GM19099 (cell line): ENCODE results near the gene ANKS3.

Experiments
- POLR2A ChIP-seq: IDR thresholded peaks from 3 replicates; pipeline ENCODE4 v1.6.1; 2011; ENCODE audit warnings: low read depth; ENCODE audit not compliant: insufficient read length; ENCODE audit errors: extremely low read depth

ANKS3 gene

DNA sequence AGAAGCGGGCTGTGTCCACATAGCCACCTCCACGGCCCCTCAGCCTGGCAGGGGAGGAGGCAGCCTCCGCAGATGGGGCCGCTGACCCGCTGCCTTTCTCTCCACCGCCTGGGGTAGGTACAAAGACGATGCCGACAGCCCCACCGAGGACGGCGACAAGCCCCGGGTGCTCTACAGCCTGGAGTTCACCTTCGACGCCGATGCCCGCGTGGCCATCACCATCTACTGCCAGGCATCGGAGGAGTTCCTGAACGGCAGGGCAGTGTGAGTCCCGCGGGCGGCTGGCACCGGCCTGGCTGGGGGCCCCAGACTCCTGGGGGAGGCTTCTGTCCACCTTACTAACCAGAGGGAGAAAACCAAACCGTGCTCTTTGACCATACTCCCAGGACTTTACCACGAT lies 81.5 kb downstream of the ANKS3 start:
- no peak for TF ChIP-seq POLR2A

DNA sequence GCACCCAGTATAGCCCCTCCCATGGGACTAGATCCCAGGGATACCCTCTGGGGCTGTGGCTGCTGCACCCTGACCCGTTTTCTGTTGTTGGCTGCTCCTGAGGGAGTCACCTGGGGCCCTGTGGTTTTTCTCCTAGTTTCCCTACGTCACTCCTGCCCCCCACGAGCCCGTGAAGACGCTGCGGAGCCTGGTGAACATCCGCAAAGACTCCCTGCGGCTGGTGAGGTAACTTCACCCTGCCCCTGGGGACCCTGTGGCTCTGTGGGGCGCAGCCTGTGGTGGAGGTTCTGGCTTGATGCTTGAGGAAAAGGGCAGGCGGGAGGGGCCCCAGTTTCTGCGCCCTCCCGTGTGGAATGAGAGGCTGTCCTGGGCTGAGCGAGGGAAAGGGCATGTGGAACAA lies 82.2 kb downstream of the ANKS3 start:
- no peak for TF ChIP-seq POLR2A

DNA sequence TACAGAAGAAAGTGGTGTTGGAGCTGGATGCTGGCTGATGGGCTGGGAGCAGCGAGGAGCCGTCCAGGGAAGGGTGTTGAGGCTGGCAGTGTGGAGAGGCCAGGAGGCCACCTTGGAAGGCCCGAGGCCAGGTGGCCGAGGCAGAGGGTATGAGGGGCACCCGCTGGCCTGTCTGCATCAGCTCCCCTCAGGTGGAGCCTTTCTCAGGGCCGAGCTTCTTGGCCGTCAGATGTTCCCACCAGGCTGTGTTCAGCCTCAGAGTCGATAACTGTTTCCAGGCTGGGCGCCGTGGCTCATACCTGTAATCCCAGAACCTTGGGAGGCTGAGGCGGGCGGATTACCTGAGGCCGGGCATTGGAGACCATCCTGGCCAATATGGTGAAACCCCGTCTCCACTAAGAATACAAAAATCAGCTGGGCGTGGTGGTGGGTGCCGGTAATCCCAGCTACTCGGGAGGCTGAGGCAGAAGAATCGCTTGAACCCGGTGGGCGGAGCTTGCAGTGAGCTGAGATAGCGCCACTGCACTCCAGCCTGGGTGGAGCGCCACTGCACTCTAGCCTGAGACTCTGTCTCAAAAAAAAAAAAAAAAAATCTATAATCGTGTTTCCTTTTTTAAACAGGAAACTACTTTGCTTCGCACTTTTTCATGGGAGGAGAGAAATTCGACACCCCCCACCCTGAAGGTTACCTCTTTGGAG lies 84.2 kb downstream of the ANKS3 start:
- TF ChIP-seq POLR2A, result no peak

DNA sequence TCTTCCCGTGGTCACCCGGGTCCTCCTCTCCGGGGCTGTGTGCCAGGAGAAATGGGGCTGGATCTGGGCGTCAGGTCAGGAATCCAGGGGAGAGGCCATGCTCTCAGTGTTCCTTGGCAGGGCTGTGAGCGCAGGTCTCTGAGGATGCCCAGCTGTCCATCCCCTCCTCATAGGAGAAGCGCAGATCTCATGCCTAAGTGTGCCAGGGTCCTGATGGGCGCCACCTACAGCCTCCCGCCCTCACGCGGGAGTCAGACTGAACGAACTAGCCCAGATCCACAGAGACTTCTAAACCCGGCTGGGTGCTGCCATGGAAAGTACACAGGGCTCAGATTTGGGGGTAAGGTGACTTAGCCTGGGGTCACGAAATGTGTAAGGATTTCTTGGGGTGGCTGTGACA lies 85.2 kb downstream of the ANKS3 start:
- no peak for TF ChIP-seq POLR2A

GRCh38 chr16:4647644-4647980 lies 86.5 kb downstream of the ANKS3 start:
- no peak for TF ChIP-seq POLR2A

GRCh38 chr16:4646773-4647643 lies 87.1 kb downstream of the ANKS3 start:
- no peak for TF ChIP-seq POLR2A
